ENCODE data around the gene CACHD1.

CACHD1 gene

DNA sequence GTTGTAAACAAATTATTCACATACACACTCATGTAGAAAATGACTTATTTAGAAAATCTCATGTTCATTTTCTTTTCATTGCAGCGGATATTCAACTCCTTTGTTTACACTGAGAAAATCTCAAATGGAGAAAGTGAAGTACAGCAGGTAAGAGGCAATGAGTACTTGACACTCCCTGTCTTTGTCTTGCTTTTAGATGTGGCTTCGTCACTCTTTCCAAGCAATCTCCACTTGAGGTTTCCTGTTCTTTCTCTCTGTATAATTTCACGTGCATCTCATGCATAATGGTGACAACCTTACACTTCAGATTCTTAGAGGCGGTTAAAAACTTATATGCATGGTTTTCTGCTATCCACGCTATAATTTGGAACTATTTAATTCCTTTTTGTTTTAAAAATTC lies 80.6 kb downstream of the CACHD1 start:
- DNase-seq (ENCODE audit: low read depth): no peak

DNA sequence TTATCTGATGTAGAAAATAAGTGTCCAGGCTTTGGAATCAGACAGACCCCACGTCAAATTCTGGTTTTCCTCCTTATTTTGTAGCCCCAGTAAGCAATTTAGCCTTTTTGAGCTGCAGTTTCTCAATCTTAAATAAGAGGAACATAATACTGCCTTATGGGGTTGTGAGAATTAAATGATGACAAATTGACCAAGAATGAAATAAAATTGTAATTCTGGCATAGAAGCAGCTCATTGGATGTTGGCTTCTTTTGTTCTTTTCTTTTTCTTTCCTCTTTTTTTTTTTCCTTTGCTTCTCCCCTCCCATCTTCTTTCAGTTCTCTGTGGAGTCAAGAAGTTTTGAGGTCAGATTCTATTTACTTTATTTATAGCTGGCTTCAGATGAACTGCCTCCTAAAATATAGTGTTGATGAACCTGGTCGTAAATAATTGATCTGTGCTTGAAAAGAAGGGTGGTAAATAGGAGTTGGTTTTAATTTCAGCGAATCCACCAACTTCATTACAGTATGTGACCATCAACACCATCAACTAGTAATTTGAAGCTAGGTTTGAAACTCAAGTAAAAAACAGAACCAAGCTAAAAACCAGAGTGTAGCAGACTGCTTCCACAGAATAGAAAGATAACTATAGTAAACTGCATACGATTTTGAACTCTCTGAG lies 81.1 kb downstream of the CACHD1 start:
- DNase-seq (ENCODE audit: low read depth): no peak

DNA sequence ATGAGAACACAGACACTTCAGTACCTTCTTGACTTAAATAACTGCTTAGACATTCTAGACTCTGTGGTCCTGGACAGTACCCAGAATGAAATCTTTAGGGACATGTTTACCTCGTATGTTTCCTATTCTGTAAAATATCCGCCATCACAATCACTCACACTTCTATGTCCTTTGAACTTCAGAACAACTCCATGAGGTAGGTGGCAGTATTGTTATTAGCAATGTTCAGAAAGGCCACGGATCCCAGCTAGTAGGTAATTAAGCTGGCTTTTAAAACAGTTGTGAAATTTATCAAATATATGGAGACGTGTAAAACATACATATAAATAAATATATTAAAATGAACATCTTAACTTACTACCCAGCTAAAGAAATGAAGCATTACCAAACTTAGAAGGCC lies 83.4 kb downstream of the CACHD1 start:
- DNase-seq (ENCODE audit: low read depth): no peak

GRCh38 chr1:64555947-64556346 lies 86.0 kb downstream of the CACHD1 start:
- no peak for DNase-seq (ENCODE audit: low read depth)

DNA sequence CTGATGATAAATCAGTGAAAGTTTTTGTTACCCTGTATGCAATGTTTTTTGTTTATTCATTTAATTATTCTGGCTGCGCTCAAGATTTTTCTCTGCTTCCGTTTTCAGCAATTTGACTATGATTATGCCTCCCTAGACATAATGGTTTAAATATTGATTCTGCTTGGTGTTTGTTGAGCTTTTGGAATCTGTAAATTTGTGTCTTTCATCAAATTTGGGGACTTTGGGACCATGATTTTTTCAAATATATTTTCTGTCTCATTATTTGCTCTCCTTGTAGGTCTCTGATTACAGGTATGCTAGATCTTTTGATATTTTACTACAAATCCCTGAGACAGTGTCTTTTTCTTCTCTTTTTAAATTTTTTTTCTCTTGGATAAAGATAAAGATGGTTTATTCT lies 92.1 kb downstream of the CACHD1 start:
- DNase-seq (ENCODE audit: low read depth): no peak

DNA sequence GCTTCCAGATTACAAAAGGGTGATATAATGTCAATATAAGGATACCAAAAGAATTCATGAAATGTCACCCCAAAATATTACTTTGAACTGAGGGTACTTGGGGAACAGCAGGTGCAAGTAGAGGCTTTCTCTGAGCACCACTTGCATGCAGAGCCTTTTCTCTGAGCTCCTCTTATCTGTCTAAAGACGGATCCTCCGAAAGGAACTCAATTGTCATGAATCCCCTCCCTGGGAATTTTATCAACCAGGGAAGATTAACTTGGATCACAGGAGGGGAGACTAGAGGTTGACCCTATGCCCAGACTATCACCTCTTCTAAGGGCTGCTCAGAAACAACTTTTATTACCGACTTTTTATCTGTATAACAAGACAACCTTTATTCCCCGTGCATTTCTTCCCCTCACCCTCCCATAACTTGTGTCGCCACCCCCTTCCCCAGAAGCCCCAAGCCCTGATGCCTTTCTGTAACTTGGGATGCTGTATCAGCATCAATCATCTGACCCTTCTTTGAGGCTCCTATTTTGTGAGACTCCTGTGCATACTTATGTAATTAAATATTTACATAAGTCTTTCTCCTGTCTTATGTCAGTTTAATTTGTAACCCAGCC lies 94.1 kb downstream of the CACHD1 start:
- no peak for DNase-seq (ENCODE audit: low read depth)

DNA sequence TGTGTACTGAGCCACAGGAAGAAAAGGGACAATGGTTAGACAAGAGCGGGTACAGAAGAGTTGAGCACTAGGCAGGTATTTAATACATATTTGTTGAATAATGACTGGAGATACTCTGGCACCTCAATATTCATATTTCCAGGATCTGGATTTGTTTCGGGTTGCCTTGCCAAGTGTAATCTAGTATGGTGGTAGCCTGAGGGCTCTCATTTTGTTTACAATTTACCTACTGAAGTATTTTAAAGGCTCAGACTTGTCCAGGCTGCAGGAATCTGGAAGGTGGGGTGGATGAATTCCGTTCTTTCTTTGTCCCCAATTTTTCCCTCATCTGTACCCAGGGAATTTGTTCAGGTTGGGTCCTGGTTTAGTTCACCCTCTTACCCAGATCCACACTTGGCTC lies 95.0 kb downstream of the CACHD1 start:
- DNase-seq (ENCODE audit: low read depth): no peak

GRCh38 chr1:64567426-64568170 lies 97.7 kb downstream of the CACHD1 start:
- DNase-seq (ENCODE audit: low read depth): no peak

- no peak for DNase-seq (ENCODE audit: low read depth)
These were observed 98.2 kb downstream of the CACHD1 start for GRCh38 chr1:64568171-64568450.

- no peak for DNase-seq (ENCODE audit: low read depth)
These were observed 99.5 kb downstream of the CACHD1 start for GRCh38 chr1:64569411-64569810.

DNA sequence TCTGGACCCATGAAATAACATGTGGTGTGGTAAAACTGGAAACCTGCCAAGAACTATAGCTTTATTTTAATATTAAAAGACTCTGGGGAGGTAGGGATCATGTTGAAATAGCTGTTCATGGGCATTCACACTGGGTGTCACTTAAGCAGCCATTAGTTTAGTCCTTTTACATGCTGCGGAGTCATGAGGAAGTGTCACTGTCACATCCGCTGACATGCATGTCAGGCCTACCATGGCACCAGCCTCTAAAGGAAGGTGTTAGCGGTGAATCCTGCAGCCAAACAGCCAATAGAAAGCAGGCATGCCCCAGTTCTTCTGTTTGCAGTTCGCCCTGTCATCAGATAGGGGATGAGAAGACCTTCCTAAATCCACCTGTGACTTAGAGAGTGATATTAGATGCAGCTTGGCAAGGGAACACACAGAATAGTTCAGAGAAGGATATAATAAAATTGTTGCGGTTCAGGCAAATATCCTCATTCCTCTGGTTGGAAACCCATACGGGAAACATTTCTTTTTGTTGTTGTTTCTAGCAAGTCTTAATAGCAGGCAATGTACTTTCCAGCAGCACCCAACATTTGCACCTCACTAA lies 100.4 kb downstream of the CACHD1 start:
- no peak for DNase-seq (ENCODE audit: low read depth)

- DNase-seq (ENCODE audit: low read depth): no peak
These were observed 102.4 kb downstream of the CACHD1 start for GRCh38 chr1:64572222-64572900.

- no peak for DNase-seq (ENCODE audit: low read depth)
These were observed 104.4 kb downstream of the CACHD1 start for GRCh38 chr1:64574301-64574700.

DNA sequence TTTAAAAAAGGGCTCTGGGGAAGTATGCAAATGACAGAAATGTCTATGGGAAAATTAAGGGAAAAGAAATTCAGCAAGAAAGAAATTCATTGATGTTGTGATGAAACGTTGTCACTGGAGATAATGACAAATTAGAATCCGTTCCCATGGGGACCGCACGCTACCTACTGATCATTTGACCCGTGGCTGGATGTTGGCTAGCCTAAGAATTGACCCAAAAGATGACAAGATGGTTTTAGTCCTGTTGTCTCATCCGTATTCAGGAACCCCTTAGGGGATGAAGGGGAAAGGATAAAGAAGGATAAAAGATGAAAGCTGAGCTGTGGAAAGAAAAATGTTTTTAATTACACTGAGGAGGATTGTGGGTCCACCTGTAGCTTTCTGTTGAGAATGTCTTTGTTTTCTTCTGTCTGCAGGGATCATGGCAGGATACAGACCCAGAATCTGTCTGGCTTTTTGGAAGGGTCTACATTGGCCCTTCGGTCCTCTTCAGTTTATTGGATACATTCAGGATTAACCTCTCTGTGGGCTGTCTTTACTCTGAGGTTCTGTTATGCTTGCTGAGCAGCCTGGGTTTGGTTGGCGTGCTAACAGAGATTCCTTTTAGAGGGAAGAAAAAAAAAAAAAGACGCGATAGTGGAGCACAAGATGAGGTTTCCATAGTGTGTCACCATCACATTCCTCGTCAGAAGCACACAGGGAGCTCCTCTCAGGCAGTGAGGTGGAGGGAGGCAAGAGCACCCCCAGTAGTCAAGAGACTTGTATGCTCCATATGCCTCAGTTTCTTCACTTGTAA lies 106.2 kb downstream of the CACHD1 start:
- DNase-seq (ENCODE audit: low read depth): no peak

- no peak for DNase-seq (ENCODE audit: low read depth)
These were observed 108.5 kb downstream of the CACHD1 start for GRCh38 chr1:64578270-64578973.

DNA sequence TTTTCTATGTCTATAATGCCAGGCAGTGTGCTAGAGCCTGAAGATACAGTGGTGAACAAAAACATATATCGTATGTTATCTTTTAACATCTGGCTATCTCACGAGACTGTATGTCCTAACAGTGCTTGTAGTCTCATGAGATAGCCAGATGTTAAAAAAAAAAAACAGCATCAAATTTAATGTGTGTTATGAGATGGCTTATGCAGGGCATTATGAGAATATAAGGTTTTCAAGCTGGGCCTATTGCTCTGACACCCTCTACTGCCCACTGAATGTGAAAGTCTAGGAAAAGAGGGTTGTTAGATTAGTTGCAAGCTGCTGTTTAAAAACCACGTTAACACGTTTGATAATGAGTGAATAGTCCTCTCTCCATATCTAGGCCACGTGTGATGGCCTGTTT lies 109.8 kb downstream of the CACHD1 start:
- no peak for DNase-seq (ENCODE audit: low read depth)

DNA sequence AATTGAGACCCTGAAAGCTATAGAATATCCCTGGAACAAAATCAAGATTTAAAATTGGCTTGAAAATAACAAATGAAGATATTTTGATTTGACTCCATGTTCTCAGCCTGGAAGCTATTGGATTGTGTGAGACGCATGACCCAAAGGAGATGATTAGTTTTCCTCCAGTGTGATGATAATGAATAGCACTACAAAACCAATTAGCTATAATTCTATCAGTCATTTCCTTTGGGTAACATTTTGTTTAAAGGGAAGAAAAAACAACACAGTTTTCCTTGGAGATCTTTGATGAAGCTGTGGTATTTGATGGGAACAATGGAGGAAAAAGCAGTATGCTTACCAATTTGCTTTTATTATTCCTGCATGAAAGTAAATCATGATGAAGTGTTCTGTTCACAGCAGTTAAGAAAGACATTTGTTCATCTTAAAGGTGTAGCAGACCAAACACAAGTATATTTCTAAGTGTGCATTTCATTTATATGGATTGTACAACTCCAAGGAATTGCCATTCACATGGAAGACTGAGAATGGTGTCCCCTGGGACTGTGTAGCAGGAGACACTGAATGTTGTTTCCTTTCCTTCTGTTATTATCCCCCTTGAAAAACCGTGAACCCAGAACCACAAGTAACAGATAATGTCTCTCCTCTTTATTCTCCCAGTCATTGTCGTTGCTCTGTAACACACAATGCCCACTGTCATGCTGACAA lies 111.4 kb downstream of the CACHD1 start:
- DNase-seq (ENCODE audit: low read depth): no peak

DNA sequence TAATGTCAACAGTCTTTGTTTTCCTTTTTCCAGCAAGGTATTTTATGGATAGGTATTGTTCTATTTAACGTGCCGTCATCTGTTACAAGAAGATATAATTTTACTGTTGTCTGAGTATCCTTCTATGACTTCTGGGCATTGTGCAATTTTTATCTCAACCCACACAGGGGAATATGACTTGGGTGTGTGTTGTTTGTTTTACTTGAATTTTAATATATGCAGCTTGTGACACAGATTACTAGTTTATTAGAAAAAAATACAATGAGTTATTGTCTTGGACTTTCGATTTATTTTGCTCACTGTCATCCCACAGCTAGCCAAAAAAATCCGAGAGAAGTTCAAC lies 111.9 kb downstream of the CACHD1 start:
- no peak for DNase-seq (ENCODE audit: low read depth)

DNA sequence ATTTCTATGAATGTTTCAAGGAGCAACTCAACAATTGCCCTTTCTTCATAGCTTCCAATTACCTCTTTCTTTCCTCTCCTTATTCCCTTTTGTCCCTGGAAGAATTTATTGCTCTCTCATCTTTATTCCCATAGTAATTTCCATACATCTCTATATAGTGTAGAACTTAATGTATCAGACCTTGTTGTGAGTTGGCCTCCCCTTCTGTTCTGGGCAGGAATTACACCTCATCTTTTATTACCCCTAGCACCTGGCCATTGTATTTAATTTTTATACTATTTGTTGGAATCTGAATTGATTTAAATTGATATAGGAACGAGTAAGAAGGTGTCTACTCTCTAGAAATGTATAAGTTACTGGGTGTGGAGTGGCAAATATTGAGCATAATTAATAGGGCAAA lies 114.5 kb downstream of the CACHD1 start:
- no peak for DNase-seq (ENCODE audit: low read depth)

- no peak for DNase-seq (ENCODE audit: low read depth)
These were observed 118.9 kb downstream of the CACHD1 start for GRCh38 chr1:64588876-64589275.

DNA sequence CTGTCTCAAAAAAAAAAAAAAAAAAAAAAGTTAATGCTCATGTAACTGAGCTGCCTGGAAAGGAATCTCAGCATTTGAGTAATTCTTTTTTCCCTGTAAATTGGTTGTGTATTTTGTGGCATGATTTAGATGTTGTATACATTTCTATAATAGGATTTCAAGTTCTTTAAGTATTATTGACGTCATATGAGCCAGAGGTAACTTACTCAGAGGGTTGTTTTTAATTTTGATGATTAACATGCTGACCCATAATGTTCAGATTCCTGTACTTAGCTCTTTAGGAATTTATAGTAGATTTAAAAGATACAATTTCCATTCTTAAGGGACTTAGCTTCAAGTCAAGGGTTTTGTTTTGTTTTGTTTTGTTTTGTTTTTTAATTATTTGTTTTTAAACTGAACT lies 120.4 kb downstream of the CACHD1 start:
- no peak for DNase-seq (ENCODE audit: low read depth)
